ENCODE results near the gene PDILT.

Gene PDILT

DNA sequence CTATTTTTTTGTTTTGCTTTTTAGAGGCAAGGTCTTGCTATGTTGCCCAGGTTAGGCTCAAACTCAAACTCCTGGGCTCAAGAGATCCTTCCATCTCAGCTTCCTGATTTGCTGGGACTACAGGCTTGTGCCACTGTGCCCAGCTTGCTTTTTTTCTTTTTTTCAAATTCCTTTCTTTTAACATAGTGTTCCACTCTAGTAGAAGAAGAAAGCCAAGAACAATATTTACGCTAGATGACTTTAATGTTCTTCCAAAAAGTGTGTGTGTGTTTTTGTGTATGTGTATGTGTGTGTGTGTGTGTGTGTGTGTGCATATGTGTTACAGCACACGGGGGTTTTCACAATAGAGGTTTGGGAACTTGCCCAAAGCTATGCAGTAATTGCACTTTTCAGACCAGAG lies 41.3 kb downstream of the PDILT start:
- DNase-seq (ENCODE audit: low spot score), result no peak

GRCh38 chr16:20359997-20360396 lies 44.5 kb downstream of the PDILT start:
- DNase-seq (ENCODE audit: low spot score), result no peak

- DNase-seq (ENCODE audit: low spot score), result no peak
Observed at GRCh38 chr16:20355114-20355782, 49.3 kb downstream of the PDILT start.

DNA sequence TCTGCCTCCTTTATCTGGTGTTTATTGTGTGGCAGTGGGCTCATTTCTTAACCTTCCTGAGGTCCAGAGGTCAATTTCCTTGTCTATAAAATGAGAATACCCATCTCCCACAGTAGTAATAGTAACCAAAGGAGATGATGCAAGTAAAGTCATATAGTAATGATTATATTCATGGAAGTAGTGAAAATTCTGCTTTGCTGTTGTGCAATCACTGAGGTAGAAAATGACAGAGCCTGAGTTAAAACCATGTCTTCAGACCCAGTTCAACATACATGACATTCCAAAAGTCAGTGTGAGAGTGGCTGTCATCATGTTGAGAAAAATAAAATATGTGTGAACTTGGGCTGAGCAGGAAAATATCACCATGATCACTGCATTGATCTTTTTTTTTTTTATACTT lies 51.2 kb downstream of the PDILT start:
- no peak for DNase-seq (ENCODE audit: low spot score)

- no peak for DNase-seq (ENCODE audit: low spot score)
Observed at GRCh38 chr16:20352615-20353014, 51.9 kb downstream of the PDILT start, which contains the start of gene UMOD. Gene UMOD (minus strand): TSS chr16:20352715. CDS start chr16:20350737, 1,978 bp downstream.

DNA sequence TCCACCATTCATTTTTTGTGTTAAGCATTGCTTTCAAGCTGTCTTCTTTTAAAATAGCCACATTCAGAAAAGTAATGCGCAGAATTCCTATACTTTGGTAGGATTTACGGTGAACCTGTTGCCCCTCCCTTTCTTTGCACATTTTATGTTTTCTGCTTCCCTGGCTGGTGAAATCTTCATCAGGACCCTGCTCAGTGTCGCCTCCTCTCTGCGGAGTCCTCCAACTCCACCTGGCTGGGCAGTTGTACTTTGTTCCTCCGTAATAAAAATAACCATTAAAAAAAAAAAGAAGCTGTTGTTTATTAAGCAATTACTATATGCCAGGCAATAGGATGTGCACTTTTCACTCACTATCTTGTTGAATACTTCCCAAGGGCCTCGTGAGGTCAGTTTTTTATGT lies 54.9 kb downstream of the PDILT start:
- no peak for DNase-seq (ENCODE audit: low spot score)

DNA sequence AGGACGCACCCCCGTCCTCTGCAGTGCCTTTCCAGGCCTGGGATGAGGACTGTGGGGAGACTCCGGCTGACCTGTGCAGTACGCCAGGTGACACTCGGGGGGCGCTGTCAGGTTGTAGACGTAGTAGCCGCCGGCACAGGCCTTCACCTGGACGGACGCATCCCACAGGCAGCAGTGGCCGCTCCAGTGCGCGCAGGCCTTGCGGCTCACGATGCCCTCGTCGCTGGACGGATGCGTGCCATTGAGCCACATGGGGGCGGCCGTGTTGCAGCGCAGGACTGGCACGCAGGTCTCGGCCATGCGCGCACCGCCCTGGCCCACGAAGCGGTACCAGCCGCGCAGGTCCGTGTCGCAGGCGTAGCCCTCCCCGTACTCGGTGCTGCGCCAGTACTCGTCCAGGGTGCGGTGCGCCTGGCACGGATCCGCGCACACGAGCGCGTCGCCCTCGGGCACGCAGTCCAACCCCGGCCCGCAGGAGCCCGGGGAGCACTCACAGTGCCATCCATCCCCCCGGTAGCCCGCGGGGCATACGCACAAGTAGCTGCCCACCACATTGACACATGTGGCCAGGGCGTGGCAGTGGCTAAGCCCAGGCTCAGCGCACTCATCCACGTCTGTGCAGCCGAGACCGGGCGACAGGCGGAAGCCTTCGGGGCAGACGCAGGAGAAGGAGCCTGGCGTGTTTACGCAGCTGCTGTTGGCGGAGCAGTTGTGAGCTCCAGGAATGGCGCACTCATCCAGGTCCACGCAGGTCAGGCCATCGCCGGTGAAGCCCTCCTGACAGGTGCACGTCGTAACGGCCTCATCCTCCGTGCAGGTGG lies 56.0 kb downstream of the PDILT start:
- DNase-seq (ENCODE audit: low spot score), result no peak

- no peak for DNase-seq (ENCODE audit: low spot score)
Observed at GRCh38 chr16:20347666-20348364, 56.7 kb downstream of the PDILT start.

DNA sequence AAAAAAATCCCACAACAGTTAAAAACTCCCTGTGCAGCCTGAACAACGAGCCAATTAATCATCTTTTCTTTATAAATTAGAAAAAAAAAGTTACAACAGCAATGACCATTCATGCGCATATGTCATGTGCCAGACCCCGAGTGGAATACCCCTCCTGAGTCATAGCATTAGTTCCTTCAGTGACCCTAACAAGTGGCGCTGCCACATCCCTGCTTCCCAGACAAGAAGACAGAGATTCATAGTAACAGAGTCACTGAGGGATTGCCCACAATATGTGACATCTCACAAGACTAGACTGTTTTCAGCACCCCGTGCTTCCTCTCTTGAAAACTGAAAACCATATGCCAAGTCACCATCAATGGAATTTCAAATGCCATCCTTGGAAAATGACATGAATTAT lies 59.9 kb downstream of the PDILT start:
- DNase-seq (ENCODE audit: low spot score), result no peak

GRCh38 chr16:20339744-20340143 lies 64.8 kb downstream of the PDILT start:
- DNase-seq (ENCODE audit: low spot score), result no peak

DNA sequence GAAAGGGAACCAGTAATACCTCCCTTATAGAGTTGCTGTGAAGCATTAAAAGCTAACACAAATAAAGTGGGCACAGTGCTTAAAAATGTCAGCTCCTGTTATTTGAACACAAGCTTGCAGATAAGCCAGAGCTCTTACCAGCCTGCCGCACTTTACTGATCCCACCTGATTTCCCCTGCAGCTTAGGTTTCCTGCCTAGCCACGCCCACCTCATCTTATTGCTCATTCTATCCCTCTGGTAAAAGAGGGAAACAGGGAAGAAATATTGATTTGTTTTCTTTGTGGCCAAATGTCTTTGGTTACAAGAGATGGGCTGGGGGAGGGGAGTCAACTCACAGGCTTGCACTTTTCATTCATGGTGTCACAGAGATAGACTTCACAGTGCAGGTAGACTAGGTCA lies 67.6 kb downstream of the PDILT start:
- no peak for DNase-seq (ENCODE audit: low spot score)

DNA sequence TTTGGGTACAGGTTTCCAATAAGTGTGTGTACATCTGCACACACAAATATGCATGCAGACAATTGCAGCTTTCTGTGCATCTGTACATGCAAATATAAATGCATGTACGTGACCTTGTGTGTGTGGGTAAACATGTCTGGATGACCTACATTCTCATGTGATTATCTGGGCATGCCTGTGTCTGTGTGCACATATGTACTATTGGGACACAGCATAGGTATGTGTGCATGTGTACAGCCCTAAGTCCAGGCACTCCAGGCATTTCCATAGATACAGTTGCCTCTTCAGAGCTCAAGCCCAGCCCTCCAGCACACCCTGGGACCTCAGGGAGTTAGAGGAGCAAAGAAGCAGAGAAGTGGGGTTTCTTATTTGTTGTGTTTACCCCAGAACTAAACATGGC lies 70.1 kb downstream of the PDILT start:
- no peak for DNase-seq (ENCODE audit: low spot score)

- DNase-seq (ENCODE audit: low spot score), result no peak
Observed at GRCh38 chr16:20333120-20333519, 71.4 kb downstream of the PDILT start.

DNA sequence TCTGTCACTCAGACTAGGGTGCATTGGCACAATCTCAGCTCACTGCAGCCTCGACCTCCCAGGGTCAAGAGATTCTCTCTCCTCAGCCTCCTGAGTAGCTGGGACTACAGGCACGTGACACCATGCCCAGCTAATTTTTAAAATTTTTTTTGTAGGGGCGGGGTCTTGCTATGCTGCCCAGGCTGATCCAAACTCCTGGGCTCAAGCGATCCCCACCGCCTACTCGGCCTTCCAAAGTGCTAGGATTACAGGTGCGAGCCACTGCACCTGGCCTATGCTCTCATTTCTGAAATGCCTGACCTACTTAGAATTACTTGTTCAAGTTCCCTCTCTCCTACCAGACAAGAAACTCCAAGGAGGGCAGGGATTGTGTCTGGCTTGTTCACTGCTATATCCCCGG lies 72.1 kb downstream of the PDILT start:
- DNase-seq (ENCODE audit: low spot score), result no peak

- no peak for DNase-seq (ENCODE audit: low spot score)
Observed at GRCh38 chr16:20331635-20332034, 72.9 kb downstream of the PDILT start.

DNA sequence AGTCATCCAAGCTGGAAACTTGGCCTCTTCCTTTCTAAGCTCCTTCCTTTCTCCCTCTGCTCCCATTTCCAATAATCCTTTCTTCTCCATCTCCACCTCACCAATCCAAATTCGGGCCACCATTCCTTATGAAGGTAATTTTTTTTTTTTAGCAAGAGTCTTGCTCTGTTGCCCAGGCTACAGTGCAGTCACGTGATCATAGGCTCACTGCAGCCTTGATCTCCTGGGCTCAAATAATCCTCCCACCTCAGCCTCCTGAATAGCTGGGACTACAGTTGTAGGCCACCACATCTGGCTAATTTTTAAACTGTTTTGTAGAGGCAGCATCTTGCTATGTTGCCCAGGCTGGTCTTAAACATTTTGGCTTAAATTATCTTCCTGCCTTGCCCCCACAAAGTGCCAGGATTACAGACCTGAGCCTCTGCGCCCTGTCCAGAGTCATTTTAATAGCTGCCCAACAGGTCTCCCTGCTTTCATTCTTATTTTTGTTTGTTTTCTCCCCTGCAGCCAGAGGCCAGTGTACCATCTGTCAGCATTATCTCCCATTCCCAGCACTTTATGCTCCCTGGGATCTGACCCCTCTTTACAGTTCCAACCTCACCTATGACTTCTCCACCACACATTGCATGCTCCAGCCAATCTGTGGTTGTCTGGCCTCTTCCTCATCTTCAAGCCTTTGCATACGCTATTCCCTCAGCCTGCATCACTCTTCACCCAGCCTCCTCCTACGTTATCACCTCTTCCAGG lies 75.0 kb downstream of the PDILT start:
- DNase-seq (ENCODE audit: low spot score), result no peak

DNA sequence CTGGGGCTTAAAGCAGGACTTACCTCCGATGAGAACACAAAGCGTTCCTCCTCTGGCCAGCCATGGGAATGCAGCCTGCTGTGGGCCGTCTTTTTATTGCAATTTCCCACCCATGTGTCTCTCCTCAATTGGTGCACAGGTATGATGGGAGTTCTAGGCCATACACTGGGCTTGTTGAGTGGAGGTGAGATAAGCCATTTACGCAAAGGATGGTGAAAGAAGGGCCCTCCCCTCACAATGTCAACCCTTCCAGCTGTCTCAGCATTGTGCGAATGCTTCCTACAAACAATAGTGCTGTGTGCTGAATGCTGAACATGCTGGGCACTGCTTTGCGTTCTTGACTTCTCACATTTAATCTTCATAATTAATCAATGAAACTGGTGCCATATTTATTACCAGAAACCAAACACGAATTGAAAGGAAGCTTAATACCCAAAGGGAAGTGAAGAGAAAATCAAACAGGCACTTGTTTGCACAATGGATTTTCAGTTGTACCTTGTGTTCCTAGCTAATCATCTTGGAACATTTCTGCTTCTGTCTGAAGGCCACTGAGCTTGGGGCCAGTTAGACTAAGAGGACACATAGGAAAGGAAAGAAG lies 77.0 kb downstream of the PDILT start, which contains the start of gene GP2:
Gene GP2 (minus strand): TSS at position 70 of the 598 bp plus-strand sequence. CDS start 1,082 bp downstream, outside the sequence.
- no peak for DNase-seq (ENCODE audit: low spot score)

DNA sequence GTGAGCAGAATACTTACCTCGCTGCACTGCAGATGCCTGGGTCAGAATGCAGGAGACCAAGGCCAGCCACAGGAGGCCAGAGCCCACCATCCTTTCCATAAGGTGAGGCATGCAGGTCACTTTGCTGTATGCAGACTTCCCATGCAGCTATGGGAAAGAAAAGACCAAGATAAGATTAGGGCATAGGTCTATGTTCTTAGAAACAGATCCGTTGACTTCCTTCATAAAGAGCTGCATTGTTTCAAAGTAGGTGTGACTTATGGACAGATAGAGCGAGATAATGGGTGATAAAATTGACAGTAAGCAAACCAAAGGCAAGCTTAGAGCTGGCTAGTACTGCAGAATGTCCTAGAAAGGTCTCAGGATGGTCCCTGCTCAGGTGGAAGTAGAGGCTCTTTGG lies 78.2 kb downstream of the PDILT start:
- DNase-seq (ENCODE audit: low spot score), result no peak

- no peak for DNase-seq (ENCODE audit: low spot score)
Observed at GRCh38 chr16:20325005-20325404, 79.5 kb downstream of the PDILT start.

GRCh38 chr16:20323591-20324117 lies 80.9 kb downstream of the PDILT start:
- no peak for DNase-seq (ENCODE audit: low spot score)

DNA sequence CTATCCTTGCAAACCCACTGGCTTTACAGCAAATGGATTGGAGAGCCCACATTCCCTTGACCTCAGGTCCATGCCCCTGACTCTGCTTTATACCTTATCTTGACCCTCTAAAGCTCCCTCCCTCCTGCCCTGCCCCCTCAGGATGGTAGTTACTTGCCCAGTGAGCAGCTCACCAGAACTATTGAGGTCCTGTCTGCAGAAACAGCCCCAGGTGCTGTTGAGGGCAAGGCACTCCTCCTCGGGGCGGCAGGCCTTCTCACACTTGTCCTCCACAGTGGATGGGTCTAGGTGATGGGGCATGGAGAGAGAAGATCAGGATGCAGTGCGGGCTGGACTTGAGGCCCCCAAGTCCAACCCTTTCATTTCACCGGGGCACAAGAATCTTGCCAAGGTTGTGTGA lies 81.8 kb downstream of the PDILT start:
- DNase-seq (ENCODE audit: low spot score), result no peak

All from hematopoietic multipotent progenitor cell treated with erythropoietin and hydrocortisone succinate and interleukin-3 and kit ligand, for 17 days (in vitro differentiated cells).